ENCODE data around the gene SF3A1. TPM values are rescaled to one million over a fixed set of nuclear protein-coding genes. Genes with fewer than 3 reads are reported as not detected.

SF3A1 gene
- total and polyA plus RNA-seq, 2 experiments from 2014 or later, result 45.8 to 84.6 TPM

- H3K27ac ChIP-seq, result no peak overlapping the region
- no peaks in the 10 kb centered on the region for H4K20me1 ChIP-seq (ENCODE audit: insufficient read depth, poor library complexity, severe bottlenecking)
- H3K9me3 ChIP-seq (ENCODE audit: low read depth), result no peaks in the 10 kb centered on the region
- H3K9me2 ChIP-seq (replicated peaks; ENCODE audit: insufficient read depth), result no peaks in the 10 kb centered on the region
- H3K4me1 ChIP-seq (ENCODE audit: insufficient read depth), result peaks cover 3% of the 10 kb centered on the region
- no peak overlapping the region for H3K4me3 ChIP-seq
- H3K79me2 ChIP-seq, result peaks cover 2% of the 10 kb centered on the region
- no peak overlapping the region for H3K4me2 ChIP-seq
- H3K36me3 ChIP-seq (replicated peaks; ENCODE audit: insufficient read depth, low read depth), result no peaks in the 10 kb centered on the region
- no peak for TF ChIP-seq EZH2 (IDR thresholded peaks at IDR 0.05; ENCODE audit: borderline replicate concordance)
- TF ChIP-seq CTCF (IDR thresholded peaks at IDR 0.05; ENCODE audit: poor library complexity), result no peak
- TF ChIP-seq EZH2phosphoT487 (IDR thresholded peaks at IDR 0.05; ENCODE audit: low read depth, severe bottlenecking, unreplicated experiment), result no peak
- DNase-seq (ENCODE audit: low spot score), result no peak
- WGBS (ENCODE audit: low lambda C conversion rate, missing lambda C conversion rate), result 81% methylated on average over 7 of the region's 7 CpGs
- no peak overlapping the region for H2AFZ ChIP-seq
- no peaks in the 10 kb centered on the region for H3K27me3 ChIP-seq
These were observed 61.1 kb downstream of the SF3A1 start for GRCh38 chr22:30295576-30295975.

DNA sequence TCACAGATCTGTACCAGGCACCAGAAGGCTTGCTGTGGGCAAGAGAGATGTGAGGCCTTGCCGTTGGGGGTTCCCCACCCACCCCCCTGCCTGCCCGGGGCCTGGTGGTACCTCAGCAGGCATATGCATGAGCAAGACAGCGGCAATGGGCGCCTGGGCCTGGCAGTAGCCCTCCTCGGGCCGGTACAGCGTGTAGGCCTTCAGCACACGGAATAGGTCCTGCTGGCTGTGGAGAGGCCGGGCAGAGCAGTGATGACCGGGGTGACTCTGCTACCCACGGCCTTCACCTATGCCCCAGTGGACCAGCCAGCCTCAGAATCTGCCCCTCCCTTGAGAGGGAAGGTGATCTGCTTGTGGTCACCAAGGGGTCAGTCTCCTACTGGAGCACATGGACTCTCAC lies 61.9 kb downstream of the SF3A1 start:
- 96% methylated on average over 10 of the region's 11 CpGs for WGBS (ENCODE audit: low lambda C conversion rate, missing lambda C conversion rate)
- H3K36me3 ChIP-seq (replicated peaks; ENCODE audit: insufficient read depth, low read depth), result no peaks in the 10 kb centered on the region

DNA sequence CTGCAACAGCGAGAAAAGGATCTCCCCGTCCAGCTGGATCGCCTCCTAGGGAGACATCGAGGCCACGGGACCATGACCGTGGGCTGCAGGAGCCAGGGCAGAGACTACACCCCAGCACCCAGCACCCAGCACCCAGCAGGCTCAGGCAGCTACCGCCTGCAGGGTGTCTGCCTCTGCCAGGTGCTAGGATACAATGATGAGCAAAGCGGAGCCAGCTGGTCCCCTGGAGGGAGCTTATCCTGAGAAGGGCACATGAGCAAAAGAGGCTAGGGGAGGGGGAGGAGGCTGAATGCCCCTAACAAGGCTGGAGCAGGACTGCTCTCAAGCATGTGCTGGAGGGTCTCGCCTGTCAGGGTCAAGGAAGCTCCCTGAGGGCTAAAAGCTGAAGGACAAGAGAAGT lies 62.6 kb downstream of the SF3A1 start:
- 96% methylated on average over 9 of the region's 9 CpGs for WGBS (ENCODE audit: low lambda C conversion rate, missing lambda C conversion rate)
- Histone ChIP-seq H3K9me2 (replicated peaks; ENCODE audit: insufficient read depth) (no peaks in the 10 kb centered on the region), H4K20me1 (ENCODE audit: insufficient read depth, poor library complexity, severe bottlenecking) (no peaks in the 10 kb centered on the region), H3K79me2 (peaks cover 2% of the 10 kb centered on the region), H3K4me2 (no peak overlapping the region), H3K9me3 (ENCODE audit: low read depth) (no peaks in the 10 kb centered on the region), H3K4me1 (ENCODE audit: insufficient read depth) (peaks cover 10% of the 10 kb centered on the region), H3K36me3 (replicated peaks; ENCODE audit: insufficient read depth, low read depth) (no peaks in the 10 kb centered on the region), H2AFZ (no peak overlapping the region), H3K4me3 (no peak overlapping the region), H3K27me3 (no peaks in the 10 kb centered on the region), H3K27ac (no peak overlapping the region)
- no peak for DNase-seq (ENCODE audit: low spot score)
- no peak for TF ChIP-seq EZH2phosphoT487 (IDR thresholded peaks at IDR 0.05; ENCODE audit: low read depth, severe bottlenecking, unreplicated experiment)
- TF ChIP-seq CTCF (IDR thresholded peaks at IDR 0.05; ENCODE audit: poor library complexity), result no peak
- no peak for TF ChIP-seq EZH2 (IDR thresholded peaks at IDR 0.05; ENCODE audit: borderline replicate concordance)

More for the DNA sequence above, 61.9 kb downstream of the SF3A1 start:
- H4K20me1 ChIP-seq (ENCODE audit: insufficient read depth, poor library complexity, severe bottlenecking), result no peaks in the 10 kb centered on the region
- TF ChIP-seq CTCF (IDR thresholded peaks at IDR 0.05; ENCODE audit: poor library complexity) (no peak), EZH2 (IDR thresholded peaks at IDR 0.05; ENCODE audit: borderline replicate concordance) (no peak), EZH2phosphoT487 (IDR thresholded peaks at IDR 0.05; ENCODE audit: low read depth, severe bottlenecking, unreplicated experiment) (no peak)
- no peak for DNase-seq (ENCODE audit: low spot score)
- no peaks in the 10 kb centered on the region for H3K9me2 ChIP-seq (replicated peaks; ENCODE audit: insufficient read depth)
- H3K4me2 ChIP-seq, result no peak overlapping the region
- no peak overlapping the region for H3K27ac ChIP-seq
- H3K9me3 ChIP-seq (ENCODE audit: low read depth), result no peaks in the 10 kb centered on the region
- H3K4me1 ChIP-seq (ENCODE audit: insufficient read depth), result peaks cover 10% of the 10 kb centered on the region
- no peaks in the 10 kb centered on the region for H3K27me3 ChIP-seq
- peaks cover 2% of the 10 kb centered on the region for H3K79me2 ChIP-seq
- no peak overlapping the region for H2AFZ ChIP-seq
- no peak overlapping the region for H3K4me3 ChIP-seq

GRCh38 chr22:30293026-30293425 lies 63.7 kb downstream of the SF3A1 start:
- Histone ChIP-seq H3K27me3 (no peaks in the 10 kb centered on the region), H3K36me3 (replicated peaks; ENCODE audit: insufficient read depth, low read depth) (no peaks in the 10 kb centered on the region), H3K79me2 (peaks cover 2% of the 10 kb centered on the region), H3K9me3 (ENCODE audit: low read depth) (no peaks in the 10 kb centered on the region), H4K20me1 (ENCODE audit: insufficient read depth, poor library complexity, severe bottlenecking) (no peaks in the 10 kb centered on the region), H3K4me3 (no peak overlapping the region), H3K27ac (no peak overlapping the region), H3K4me2 (no peak overlapping the region), H3K4me1 (ENCODE audit: insufficient read depth) (peaks cover 10% of the 10 kb centered on the region), H2AFZ (no peak overlapping the region), H3K9me2 (replicated peaks; ENCODE audit: insufficient read depth) (no peaks in the 10 kb centered on the region)
- 97% methylated on average over 7 of the region's 7 CpGs for WGBS (ENCODE audit: low lambda C conversion rate, missing lambda C conversion rate)
- no peak for TF ChIP-seq EZH2phosphoT487 (IDR thresholded peaks at IDR 0.05; ENCODE audit: low read depth, severe bottlenecking, unreplicated experiment)
- TF ChIP-seq CTCF (IDR thresholded peaks at IDR 0.05; ENCODE audit: poor library complexity), result no peak
- no peak for TF ChIP-seq EZH2 (IDR thresholded peaks at IDR 0.05; ENCODE audit: borderline replicate concordance)
- no peak for DNase-seq (ENCODE audit: low spot score)

All from hepatocyte (in vitro differentiated cells).